Measurements from ENCODE around the gene OSBPL3.

Gene OSBPL3

DNA sequence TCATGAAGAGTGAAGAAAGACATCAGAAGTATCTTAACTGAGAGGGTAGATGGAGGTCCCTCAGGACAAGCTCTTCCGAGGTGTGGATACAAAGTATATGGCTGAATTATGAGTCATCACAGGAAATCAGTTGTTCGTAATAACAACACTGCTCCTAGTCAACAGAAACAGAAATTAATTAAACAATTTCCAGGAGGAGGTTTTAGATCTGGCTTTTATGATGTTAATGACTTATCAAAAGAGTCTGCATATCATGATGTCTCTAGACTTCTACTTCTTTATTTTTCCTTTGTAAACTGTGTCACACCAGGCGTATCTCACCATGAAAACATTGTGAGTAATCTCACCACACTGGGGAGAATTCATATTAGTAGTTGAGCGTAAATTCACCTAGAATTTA lies 31.2 kb downstream of the OSBPL3 start:
- no peaks in the 10 kb centered on the region for H3K9me3 ChIP-seq (ENCODE audit: control insufficient read depth, insufficient read depth, low read length)
- no peak overlapping the region for H3K4me3 ChIP-seq (ENCODE audit: low read depth, low read length)
- H3K36me3 ChIP-seq (ENCODE audit: control insufficient read depth, insufficient read depth, low read length) = no peaks in the 10 kb centered on the region
- no peaks in the 10 kb centered on the region for H3K27me3 ChIP-seq (ENCODE audit: control insufficient read depth, insufficient read depth, low read length)
- H3K9ac ChIP-seq (ENCODE audit: low read depth, low read length) = no peak overlapping the region
- no peaks in the 10 kb centered on the region for H3K4me1 ChIP-seq (ENCODE audit: control insufficient read depth, insufficient read depth, low read length)

DNA sequence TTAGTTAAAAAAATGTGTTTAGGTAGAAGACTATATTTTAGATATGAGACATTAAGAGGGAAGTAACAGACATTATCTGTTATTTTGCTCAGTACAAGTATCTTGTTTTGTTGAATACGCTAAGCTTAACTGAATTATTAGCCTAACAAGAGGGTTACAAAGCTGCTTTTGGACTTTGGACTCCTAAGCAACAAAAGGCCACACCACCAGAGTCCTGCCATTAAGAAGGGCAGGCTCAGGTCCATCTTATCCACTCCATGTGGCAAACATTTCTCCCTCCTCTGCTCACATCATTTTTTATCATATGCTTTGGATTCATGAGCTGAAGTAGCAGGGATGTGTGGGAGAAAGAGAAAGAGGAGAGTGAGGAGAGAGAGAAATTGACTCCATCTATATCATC lies 33.5 kb downstream of the OSBPL3 start:
- no peaks in the 10 kb centered on the region for H3K4me1 ChIP-seq (ENCODE audit: control insufficient read depth, insufficient read depth, low read length)
- no peak overlapping the region for H3K4me3 ChIP-seq (ENCODE audit: low read depth, low read length)
- H3K9me3 ChIP-seq (ENCODE audit: control insufficient read depth, insufficient read depth, low read length) = no peaks in the 10 kb centered on the region
- no peaks in the 10 kb centered on the region for H3K27me3 ChIP-seq (ENCODE audit: control insufficient read depth, insufficient read depth, low read length)
- no peak overlapping the region for H3K9ac ChIP-seq (ENCODE audit: low read depth, low read length)
- no peaks in the 10 kb centered on the region for H3K36me3 ChIP-seq (ENCODE audit: control insufficient read depth, insufficient read depth, low read length)

DNA sequence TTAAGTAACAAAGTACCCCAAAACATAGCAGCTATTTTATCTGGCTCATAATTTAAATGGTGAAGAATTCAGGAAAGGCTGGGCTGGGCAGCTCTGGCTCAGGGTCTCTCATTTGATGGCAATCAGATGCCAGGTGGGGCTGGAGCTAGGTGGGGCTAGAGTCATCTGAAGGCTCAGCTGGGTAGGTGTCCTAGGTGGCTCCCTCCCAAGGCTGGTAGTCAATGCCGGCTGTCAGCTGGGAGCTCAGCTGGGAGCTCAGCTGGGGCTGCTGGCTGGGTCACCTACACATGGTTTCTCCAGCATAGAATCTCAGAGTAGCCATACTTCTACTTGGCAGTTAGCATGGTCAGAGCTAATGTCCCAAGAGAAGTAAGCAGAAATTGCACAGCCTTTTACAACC lies 34.1 kb downstream of the OSBPL3 start:
- H3K36me3 ChIP-seq (ENCODE audit: control insufficient read depth, insufficient read depth, low read length) = no peaks in the 10 kb centered on the region
- H3K27me3 ChIP-seq (ENCODE audit: control insufficient read depth, insufficient read depth, low read length) = no peaks in the 10 kb centered on the region
- H3K9ac ChIP-seq (ENCODE audit: low read depth, low read length) = no peak overlapping the region
- no peaks in the 10 kb centered on the region for H3K9me3 ChIP-seq (ENCODE audit: control insufficient read depth, insufficient read depth, low read length)
- no peak overlapping the region for H3K4me3 ChIP-seq (ENCODE audit: low read depth, low read length)
- H3K4me1 ChIP-seq (ENCODE audit: control insufficient read depth, insufficient read depth, low read length) = no peaks in the 10 kb centered on the region

DNA sequence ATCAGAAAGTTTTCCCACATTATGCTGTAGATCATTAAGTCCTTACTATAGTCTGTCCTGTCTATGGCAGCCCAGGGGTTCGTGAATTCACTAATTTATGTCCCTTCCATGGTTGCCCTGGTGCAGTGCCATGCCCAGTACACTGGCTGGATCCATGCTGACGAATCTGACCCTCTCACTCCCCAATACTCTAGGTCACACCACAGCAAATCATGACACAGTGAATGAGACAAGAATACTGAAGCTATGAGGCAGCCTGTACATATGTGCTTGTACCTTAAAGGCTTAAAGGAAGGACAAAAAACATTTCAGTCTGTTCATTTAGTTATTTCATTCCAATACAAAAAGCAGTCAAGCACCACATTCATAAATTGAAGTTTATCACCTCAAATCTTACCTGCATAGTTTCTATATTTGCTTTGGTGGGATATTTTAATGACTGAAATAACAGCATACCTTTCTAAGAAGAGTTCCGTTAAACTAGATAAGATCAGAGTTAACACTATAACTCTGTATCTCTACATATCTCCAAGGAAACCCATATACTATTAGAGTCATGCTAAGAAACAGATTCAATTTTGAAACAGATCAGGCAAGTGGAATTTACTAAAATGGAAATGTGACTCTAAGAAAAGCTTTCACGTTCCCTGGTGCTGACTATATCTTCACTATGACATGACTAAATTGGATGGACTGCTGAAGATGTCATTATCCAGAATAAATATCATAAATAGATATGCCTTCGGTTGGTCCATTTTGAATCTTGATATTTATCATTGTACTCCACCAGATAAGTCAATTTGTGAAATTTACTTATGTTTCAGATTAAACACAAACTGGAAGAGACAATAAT lies 36.7 kb downstream of the OSBPL3 start:
- Histone ChIP-seq H3K36me3 (ENCODE audit: control insufficient read depth, insufficient read depth, low read length) (no peaks in the 10 kb centered on the region), H3K9ac (ENCODE audit: low read depth, low read length) (no peak overlapping the region), H3K27me3 (ENCODE audit: control insufficient read depth, insufficient read depth, low read length) (no peaks in the 10 kb centered on the region), H3K4me1 (ENCODE audit: control insufficient read depth, insufficient read depth, low read length) (no peaks in the 10 kb centered on the region), H3K4me3 (ENCODE audit: low read depth, low read length) (no peak overlapping the region), H3K9me3 (ENCODE audit: control insufficient read depth, insufficient read depth, low read length) (no peaks in the 10 kb centered on the region)

DNA sequence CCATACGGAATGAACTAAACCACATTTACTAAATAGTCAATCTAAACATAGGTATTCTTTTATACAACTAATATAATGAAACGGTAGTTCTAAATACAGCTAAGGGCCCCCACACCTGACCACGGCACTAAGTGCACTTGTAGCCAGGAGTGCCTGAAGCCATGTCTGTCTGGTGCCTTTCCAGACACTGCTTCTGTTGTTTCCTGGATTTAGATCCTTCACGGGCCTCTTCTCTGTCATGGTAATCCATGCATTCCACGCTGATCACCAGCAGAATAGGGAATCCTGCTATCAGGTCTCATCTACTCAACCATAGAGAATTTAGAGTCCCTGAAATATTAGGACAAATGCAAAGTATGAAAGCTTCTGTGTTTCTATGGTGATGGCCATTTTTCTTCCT lies 37.8 kb downstream of the OSBPL3 start:
- Histone ChIP-seq H3K9me3 (ENCODE audit: control insufficient read depth, insufficient read depth, low read length) (no peaks in the 10 kb centered on the region), H3K27me3 (ENCODE audit: control insufficient read depth, insufficient read depth, low read length) (no peaks in the 10 kb centered on the region), H3K36me3 (ENCODE audit: control insufficient read depth, insufficient read depth, low read length) (no peaks in the 10 kb centered on the region), H3K4me3 (ENCODE audit: low read depth, low read length) (no peak overlapping the region), H3K4me1 (ENCODE audit: control insufficient read depth, insufficient read depth, low read length) (no peaks in the 10 kb centered on the region), H3K9ac (ENCODE audit: low read depth, low read length) (no peak overlapping the region)

DNA sequence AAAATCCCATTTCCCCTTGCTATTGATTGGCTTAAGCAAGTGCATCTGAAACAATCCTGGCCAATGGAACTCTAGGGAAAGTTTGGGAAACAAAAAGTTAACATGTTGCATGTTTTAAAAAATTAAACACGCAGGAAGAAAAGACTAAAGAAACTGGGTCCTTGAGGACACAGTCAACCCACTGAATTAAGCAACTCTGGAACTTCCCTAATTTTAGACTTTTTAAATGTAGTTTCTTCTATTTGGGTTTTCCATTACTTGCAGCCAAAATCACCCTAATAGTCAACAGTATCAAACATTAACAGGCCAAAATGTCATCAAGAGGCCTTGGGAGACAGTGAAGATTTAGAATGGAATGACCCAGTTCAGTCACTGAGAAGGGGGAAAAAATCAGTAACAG lies 40.6 kb downstream of the OSBPL3 start:
- Histone ChIP-seq H3K4me1 (ENCODE audit: control insufficient read depth, insufficient read depth, low read length) (no peaks in the 10 kb centered on the region), H3K4me3 (ENCODE audit: low read depth, low read length) (no peak overlapping the region), H3K9ac (ENCODE audit: low read depth, low read length) (no peak overlapping the region), H3K27me3 (ENCODE audit: control insufficient read depth, insufficient read depth, low read length) (no peaks in the 10 kb centered on the region), H3K9me3 (ENCODE audit: control insufficient read depth, insufficient read depth, low read length) (no peaks in the 10 kb centered on the region), H3K36me3 (ENCODE audit: control insufficient read depth, insufficient read depth, low read length) (no peaks in the 10 kb centered on the region)

DNA sequence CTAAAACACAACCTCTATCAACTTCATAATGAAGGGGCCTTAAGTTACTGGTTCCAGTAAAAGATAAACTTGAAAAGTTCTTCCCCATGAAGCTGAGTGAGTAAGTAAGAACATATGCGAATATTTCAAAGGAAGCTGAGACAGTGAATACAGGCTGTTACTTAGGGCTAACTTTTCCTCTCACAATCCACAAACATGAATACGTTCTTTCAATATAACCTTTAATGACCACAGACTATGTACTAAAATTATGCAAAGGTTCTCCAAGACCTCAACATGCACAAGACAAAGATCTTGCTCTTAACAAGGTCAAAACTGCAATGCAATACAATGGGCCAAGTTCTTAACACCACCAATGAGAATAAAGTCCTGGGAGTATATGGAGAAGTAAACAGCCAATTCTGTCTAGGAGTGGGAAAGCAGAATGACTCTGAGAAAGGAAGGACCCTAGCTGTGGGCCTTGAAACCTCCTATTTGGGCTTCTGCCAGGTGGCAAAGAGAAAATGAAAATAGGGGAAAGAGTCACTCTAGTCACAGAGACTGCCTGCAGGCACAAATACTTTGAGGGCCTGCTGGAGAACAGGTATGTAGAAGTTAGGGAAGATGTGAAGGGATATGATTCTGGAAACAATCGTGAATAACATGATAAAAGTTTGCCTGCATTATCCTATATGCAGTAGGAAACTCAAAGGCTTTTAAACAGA lies 43.7 kb downstream of the OSBPL3 start:
- Histone ChIP-seq H3K36me3 (ENCODE audit: control insufficient read depth, insufficient read depth, low read length) (no peaks in the 10 kb centered on the region), H3K4me1 (ENCODE audit: control insufficient read depth, insufficient read depth, low read length) (peaks cover 12% of the 10 kb centered on the region), H3K4me3 (ENCODE audit: low read depth, low read length) (no peak overlapping the region), H3K27me3 (ENCODE audit: control insufficient read depth, insufficient read depth, low read length) (no peaks in the 10 kb centered on the region), H3K9me3 (ENCODE audit: control insufficient read depth, insufficient read depth, low read length) (no peaks in the 10 kb centered on the region), H3K9ac (ENCODE audit: low read depth, low read length) (no peak overlapping the region)

DNA sequence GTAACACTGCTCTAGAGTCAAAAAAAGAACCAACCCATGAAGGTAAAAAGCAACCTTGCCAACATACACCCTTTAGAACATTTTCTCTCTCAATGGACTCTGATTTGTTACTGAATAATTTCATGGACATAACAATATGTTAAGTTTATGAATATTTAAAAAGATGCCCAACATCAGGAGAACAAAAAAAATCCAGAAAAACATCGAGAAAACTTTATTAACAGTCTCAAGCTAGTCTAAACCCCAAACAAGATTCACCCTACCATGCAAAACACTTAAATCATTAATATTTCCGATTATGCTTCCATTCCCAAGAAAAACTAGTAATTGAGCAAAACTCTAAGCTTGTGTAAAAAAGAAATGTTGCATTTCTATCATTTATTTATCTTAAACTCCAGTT lies 46.7 kb downstream of the OSBPL3 start:
- H3K9ac ChIP-seq (ENCODE audit: low read depth, low read length) = no peak overlapping the region
- H3K36me3 ChIP-seq (ENCODE audit: control insufficient read depth, insufficient read depth, low read length) = no peaks in the 10 kb centered on the region
- peaks cover 12% of the 10 kb centered on the region for H3K4me1 ChIP-seq (ENCODE audit: control insufficient read depth, insufficient read depth, low read length)
- H3K4me3 ChIP-seq (ENCODE audit: low read depth, low read length) = no peak overlapping the region
- no peaks in the 10 kb centered on the region for H3K9me3 ChIP-seq (ENCODE audit: control insufficient read depth, insufficient read depth, low read length)
- H3K27me3 ChIP-seq (ENCODE audit: control insufficient read depth, insufficient read depth, low read length) = no peaks in the 10 kb centered on the region

DNA sequence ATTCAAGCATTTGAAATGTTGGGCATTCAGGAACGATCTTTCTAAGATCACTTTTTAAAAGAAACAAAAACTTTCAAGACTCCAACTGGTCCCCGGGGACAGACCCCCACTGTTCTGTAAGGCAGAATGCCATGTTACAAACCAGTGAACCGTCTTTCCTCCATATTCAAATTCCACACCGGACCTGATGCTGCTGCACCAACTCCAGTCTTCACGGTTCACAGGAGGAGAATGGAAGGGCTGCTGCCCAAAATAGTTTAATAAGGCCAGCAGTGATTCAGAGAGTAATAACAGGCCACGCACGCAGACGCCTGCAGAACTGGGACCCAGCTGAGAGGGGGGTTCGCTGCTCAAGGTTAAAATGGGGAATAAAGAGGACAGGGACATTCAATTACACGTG lies 47.2 kb downstream of the OSBPL3 start:
- H3K4me1 ChIP-seq (ENCODE audit: control insufficient read depth, insufficient read depth, low read length) = peaks cover 12% of the 10 kb centered on the region
- no peak overlapping the region for H3K4me3 ChIP-seq (ENCODE audit: low read depth, low read length)
- H3K36me3 ChIP-seq (ENCODE audit: control insufficient read depth, insufficient read depth, low read length) = no peaks in the 10 kb centered on the region
- no peaks in the 10 kb centered on the region for H3K9me3 ChIP-seq (ENCODE audit: control insufficient read depth, insufficient read depth, low read length)
- no peaks in the 10 kb centered on the region for H3K27me3 ChIP-seq (ENCODE audit: control insufficient read depth, insufficient read depth, low read length)
- no peak overlapping the region for H3K9ac ChIP-seq (ENCODE audit: low read depth, low read length)

DNA sequence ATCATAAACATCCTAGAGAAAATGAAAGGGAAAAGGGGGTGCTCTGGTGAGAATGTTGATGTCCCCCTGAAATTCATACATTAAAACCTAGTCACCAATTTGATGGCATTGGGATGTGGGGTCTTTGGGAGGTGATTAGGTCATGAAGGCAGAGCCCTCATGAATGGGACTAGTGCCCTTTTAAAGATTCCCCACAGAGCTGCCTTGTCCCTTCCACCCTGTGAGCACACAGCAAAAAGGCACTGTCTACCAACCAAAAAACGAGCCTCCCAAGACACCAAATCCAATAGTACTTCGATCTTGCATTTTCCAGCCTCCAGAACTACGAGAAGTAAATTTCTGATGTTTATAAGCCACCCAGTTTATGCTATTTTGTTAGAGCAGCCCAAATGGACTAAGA lies 47.6 kb downstream of the OSBPL3 start:
- Histone ChIP-seq H3K36me3 (ENCODE audit: control insufficient read depth, insufficient read depth, low read length) (no peaks in the 10 kb centered on the region), H3K4me1 (ENCODE audit: control insufficient read depth, insufficient read depth, low read length) (peaks cover 12% of the 10 kb centered on the region), H3K27me3 (ENCODE audit: control insufficient read depth, insufficient read depth, low read length) (no peaks in the 10 kb centered on the region), H3K9me3 (ENCODE audit: control insufficient read depth, insufficient read depth, low read length) (no peaks in the 10 kb centered on the region), H3K9ac (ENCODE audit: low read depth, low read length) (no peak overlapping the region), H3K4me3 (ENCODE audit: low read depth, low read length) (no peak overlapping the region)

DNA sequence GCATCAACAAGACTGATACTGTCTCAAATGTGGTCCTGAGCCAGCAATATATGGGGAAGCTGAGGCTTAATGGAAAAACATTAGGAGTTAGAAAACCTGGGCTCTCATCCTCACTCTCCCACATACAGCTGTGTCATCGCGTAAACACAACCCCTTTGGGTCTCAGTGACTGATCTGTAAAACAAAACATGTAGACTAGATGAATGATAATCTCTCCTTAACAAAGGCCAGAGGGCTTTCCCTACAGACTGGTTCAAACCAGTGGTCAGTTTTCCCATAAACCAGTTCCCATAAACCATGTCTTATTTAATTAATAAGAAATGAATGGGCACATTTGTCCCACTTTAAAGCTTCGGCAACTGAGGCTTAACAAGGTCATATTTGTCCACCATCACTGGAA lies 48.1 kb downstream of the OSBPL3 start:
- no peaks in the 10 kb centered on the region for H3K36me3 ChIP-seq (ENCODE audit: control insufficient read depth, insufficient read depth, low read length)
- no peak overlapping the region for H3K9ac ChIP-seq (ENCODE audit: low read depth, low read length)
- no peaks in the 10 kb centered on the region for H3K27me3 ChIP-seq (ENCODE audit: control insufficient read depth, insufficient read depth, low read length)
- H3K4me1 ChIP-seq (ENCODE audit: control insufficient read depth, insufficient read depth, low read length) = peaks cover 12% of the 10 kb centered on the region
- H3K4me3 ChIP-seq (ENCODE audit: low read depth, low read length) = no peak overlapping the region
- no peaks in the 10 kb centered on the region for H3K9me3 ChIP-seq (ENCODE audit: control insufficient read depth, insufficient read depth, low read length)

DNA sequence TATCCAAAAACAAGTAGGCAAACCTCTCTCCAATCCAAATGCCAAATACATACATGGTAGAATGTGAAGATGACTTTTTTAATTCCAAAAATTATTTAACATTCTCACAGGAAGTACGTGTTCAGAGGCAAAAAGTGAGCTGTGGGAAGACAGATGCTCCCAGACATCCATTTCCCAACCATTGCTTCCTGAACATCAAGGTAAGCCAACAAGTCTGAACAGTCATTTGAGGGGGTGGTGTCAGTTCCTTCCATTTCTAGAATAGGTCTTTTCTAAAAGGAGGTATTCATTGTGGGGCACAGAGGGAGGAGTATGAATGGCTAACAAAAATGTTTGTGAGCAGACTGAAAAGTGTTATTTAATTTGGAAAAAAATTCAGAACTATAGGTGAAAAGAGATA lies 49.1 kb downstream of the OSBPL3 start:
- no peaks in the 10 kb centered on the region for H3K36me3 ChIP-seq (ENCODE audit: control insufficient read depth, insufficient read depth, low read length)
- H3K9ac ChIP-seq (ENCODE audit: low read depth, low read length) = no peak overlapping the region
- H3K4me3 ChIP-seq (ENCODE audit: low read depth, low read length) = no peak overlapping the region
- peaks cover 14% of the 10 kb centered on the region for H3K4me1 ChIP-seq (ENCODE audit: control insufficient read depth, insufficient read depth, low read length)
- no peaks in the 10 kb centered on the region for H3K27me3 ChIP-seq (ENCODE audit: control insufficient read depth, insufficient read depth, low read length)
- H3K9me3 ChIP-seq (ENCODE audit: control insufficient read depth, insufficient read depth, low read length) = no peaks in the 10 kb centered on the region
